ENCODE data around the gene PXDN. TPM values are rescaled to one million over a fixed set of nuclear protein-coding genes. Genes with fewer than 3 reads are reported as not detected.

PXDN gene
- total and polyA plus RNA-seq, 4 donors, result 42.8 to 69.7 (median 59.7) TPM

DNA sequence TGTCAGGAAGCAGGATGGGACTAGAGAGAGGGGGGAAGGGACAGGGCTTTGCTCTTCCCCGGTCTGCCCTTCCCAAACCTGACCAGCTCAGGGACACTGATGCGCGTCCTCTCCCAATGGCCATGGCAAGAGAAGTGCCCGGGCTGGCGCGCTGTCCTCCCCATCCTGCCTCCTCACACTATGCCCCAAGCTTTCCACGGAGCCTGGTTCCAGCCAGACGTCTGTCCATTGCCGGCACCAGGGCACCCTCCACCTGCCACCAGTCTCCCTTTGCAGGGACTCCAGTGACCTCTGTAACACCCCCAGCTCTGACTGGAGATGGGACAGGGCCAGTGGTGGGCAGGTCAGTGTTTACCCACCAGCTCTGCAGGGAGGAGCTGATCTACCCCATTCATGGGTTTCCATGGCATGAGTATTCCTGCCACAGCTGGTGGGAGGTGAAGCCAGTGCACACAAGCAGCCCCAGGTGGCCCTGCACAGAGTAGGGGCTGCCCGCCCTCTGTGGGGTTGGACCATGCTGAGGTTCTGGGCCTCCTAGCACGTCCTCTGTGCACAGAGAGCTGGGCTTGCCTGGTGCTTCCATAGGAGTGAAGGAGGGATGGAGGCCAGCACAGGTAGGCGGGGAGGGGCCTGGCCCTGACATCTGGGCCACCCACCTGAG is 109.5 kb downstream of the PXDN start:
- Histone ChIP-seq H3K27ac (ENCODE audit: low read depth, low read length) (no peak overlapping the region), H3K9me3 (ENCODE audit: control insufficient read depth, insufficient read depth, low read length) (no peaks in the 10 kb centered on the region), H3K4me3 (ENCODE audit: low read depth, low read length) (no peak overlapping the region), H3K27me3 (ENCODE audit: control insufficient read depth, insufficient read depth, low read length) (no peaks in the 10 kb centered on the region), H3K36me3 (ENCODE audit: control insufficient read depth, insufficient read depth, low read length) (peaks cover 69% of the 10 kb centered on the region), H3K4me1 (ENCODE audit: control insufficient read depth, insufficient read depth, low read length) (no peaks in the 10 kb centered on the region)
- no peak for DNase-seq (ENCODE audit: low read depth in 4 of 6, low spot score in 6 of 6)
- 92% methylated on average over 12 of the region's 12 CpGs for WGBS (ENCODE audit: insufficient coverage)

DNA sequence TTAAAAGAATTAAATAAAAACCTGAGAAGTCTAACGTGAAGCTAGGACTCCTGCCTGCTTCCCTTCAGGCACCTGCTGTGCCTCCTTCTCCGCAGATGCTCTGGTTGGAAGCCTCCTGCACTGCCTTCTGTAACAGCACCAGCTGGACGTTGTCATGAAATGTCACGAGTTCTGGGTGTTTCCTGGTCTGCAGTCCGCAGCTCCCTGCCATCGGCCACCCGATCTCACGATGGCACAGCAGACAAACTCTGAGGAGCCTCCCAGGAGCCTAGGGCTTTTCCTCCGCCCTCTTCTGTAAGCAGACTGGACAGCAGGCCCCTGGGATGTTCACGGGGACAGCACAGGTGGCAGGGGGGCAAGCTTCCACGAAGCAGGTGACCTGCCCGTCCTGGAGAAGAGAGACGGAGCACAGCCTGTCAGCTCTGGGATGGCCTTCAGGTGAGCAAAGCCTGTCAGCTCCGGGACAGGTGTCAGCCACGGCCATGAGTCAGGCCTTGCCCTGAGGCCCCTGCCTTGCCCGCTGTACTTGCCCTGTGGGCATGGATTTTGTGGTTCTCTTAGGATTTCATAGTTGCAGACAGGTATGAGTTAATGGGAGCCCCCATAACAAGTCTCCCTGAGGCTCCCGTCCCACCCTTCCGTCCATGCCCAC is 110.3 kb downstream of the PXDN start:
- WGBS (ENCODE audit: insufficient coverage), result 94% methylated on average over 15 of the region's 18 CpGs
- H3K27ac ChIP-seq (ENCODE audit: low read depth, low read length), result no peak overlapping the region
- peaks cover 62% of the 10 kb centered on the region for H3K36me3 ChIP-seq (ENCODE audit: control insufficient read depth, insufficient read depth, low read length)
- no peaks in the 10 kb centered on the region for H3K9me3 ChIP-seq (ENCODE audit: control insufficient read depth, insufficient read depth, low read length)
- no peak for DNase-seq (ENCODE audit: low read depth in 4 of 6, low spot score in 6 of 6)
- no peaks in the 10 kb centered on the region for H3K27me3 ChIP-seq (ENCODE audit: control insufficient read depth, insufficient read depth, low read length)
- no peak overlapping the region for H3K4me3 ChIP-seq (ENCODE audit: low read depth, low read length)
- no peaks in the 10 kb centered on the region for H3K4me1 ChIP-seq (ENCODE audit: control insufficient read depth, insufficient read depth, low read length)

DNA sequence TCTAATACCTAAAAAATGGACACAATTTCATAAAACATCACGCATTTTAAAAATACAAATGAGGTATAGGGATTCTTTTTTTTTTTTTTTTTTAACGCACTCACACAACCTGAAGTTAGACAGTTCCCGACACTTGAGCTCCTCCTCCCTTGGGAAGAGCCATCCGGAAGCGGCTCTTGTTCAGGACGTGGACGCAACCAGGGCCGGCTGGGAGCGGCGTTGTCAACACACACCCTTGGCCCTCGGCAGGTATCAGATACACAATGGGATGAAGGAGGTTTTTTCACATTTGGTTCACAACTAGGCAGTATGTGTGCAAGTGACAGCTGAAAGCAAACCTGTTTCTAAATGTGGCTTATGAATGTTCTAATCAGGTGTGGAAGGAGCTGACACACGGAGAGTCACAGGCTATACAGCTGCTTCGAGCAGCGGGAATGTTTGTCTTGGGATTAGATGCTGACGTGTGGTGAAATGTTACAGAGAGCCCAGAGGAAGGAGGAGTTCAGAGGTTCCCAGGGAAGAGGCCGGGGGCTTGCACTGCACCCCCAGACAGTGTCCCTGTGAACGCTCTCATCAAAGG is 111.1 kb downstream of the PXDN start:
- 96% methylated on average over 14 of the region's 17 CpGs for WGBS (ENCODE audit: insufficient coverage)
- no peak overlapping the region for H3K4me3 ChIP-seq (ENCODE audit: low read depth, low read length)
- peaks cover 53% of the 10 kb centered on the region for H3K36me3 ChIP-seq (ENCODE audit: control insufficient read depth, insufficient read depth, low read length)

DNA sequence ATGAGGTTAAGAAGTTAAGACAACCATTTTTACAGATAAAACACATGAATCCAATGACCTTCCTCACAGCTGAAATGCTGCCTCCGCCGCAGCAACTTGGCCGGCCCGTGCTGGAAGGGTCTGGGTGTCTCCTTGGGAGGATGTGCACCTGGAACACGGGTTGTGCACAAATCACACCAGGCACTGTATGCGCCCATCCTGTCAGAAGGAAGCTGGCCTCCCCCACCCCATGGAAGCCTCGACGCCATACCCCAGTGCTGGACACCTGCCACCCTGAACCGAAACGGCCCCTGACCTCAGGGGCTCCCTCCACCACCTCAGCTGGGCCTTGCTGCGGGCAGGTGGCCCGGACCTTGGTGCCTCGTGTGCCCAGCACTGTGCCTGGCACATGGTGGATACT is 111.8 kb downstream of the PXDN start:
- H3K36me3 ChIP-seq (ENCODE audit: control insufficient read depth, insufficient read depth, low read length), result peaks cover 52% of the 10 kb centered on the region
- 95% methylated on average over 13 of the region's 13 CpGs for WGBS (ENCODE audit: insufficient coverage)
- no peaks in the 10 kb centered on the region for H3K4me1 ChIP-seq (ENCODE audit: control insufficient read depth, insufficient read depth, low read length)
- H3K4me3 ChIP-seq (ENCODE audit: low read depth, low read length), result no peak overlapping the region
- H3K9me3 ChIP-seq (ENCODE audit: control insufficient read depth, insufficient read depth, low read length), result no peaks in the 10 kb centered on the region
- DNase-seq (ENCODE audit: low read depth in 4 of 6, low spot score in 6 of 6), result no peak
- no peaks in the 10 kb centered on the region for H3K27me3 ChIP-seq (ENCODE audit: control insufficient read depth, insufficient read depth, low read length)
- no peak overlapping the region for H3K27ac ChIP-seq (ENCODE audit: low read depth, low read length)

More for the DNA sequence above, 111.1 kb downstream of the PXDN start:
- H3K4me1 ChIP-seq (ENCODE audit: control insufficient read depth, insufficient read depth, low read length), result no peaks in the 10 kb centered on the region
- DNase-seq (ENCODE audit: low read depth in 4 of 6, low spot score in 6 of 6), result no peak
- no peaks in the 10 kb centered on the region for H3K9me3 ChIP-seq (ENCODE audit: control insufficient read depth, insufficient read depth, low read length)
- H3K27me3 ChIP-seq (ENCODE audit: control insufficient read depth, insufficient read depth, low read length), result no peaks in the 10 kb centered on the region
- no peak overlapping the region for H3K27ac ChIP-seq (ENCODE audit: low read depth, low read length)

DNA sequence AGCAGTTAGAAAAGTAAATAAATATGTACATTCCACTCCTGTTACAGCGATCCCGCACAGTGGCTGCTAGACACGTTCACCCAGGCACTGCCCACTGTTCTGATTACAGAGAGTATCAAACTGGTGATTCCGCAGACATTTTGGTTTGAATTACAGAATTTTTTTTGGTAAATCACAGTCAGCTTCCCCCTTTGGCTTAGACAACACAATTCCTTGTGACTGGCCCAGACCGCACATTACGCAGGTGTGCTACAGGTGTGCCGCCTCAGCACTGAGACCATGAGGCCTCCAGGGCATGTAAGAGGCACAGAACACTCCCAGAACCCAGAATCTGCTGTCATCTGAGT is 112.3 kb downstream of the PXDN start:
- DNase-seq (ENCODE audit: low read depth in 4 of 6, low spot score in 6 of 6), result no peak
- H3K27ac ChIP-seq (ENCODE audit: low read depth, low read length), result no peak overlapping the region
- no peaks in the 10 kb centered on the region for H3K9me3 ChIP-seq (ENCODE audit: control insufficient read depth, insufficient read depth, low read length)
- WGBS (ENCODE audit: insufficient coverage), result 87% methylated on average over 7 of the region's 7 CpGs
- H3K4me1 ChIP-seq (ENCODE audit: control insufficient read depth, insufficient read depth, low read length), result no peaks in the 10 kb centered on the region
- H3K4me3 ChIP-seq (ENCODE audit: low read depth, low read length), result no peak overlapping the region
- peaks cover 46% of the 10 kb centered on the region for H3K36me3 ChIP-seq (ENCODE audit: control insufficient read depth, insufficient read depth, low read length)
- H3K27me3 ChIP-seq (ENCODE audit: control insufficient read depth, insufficient read depth, low read length), result no peaks in the 10 kb centered on the region

GRCh38 chr2:1631292-1632001 is 112.9 kb downstream of the PXDN start:
- Histone ChIP-seq H3K4me1 (ENCODE audit: control insufficient read depth, insufficient read depth, low read length) (no peaks in the 10 kb centered on the region), H3K27ac (ENCODE audit: low read depth, low read length) (no peak overlapping the region), H3K4me3 (ENCODE audit: low read depth, low read length) (no peak overlapping the region), H3K9me3 (ENCODE audit: control insufficient read depth, insufficient read depth, low read length) (no peaks in the 10 kb centered on the region), H3K27me3 (ENCODE audit: control insufficient read depth, insufficient read depth, low read length) (no peaks in the 10 kb centered on the region), H3K36me3 (ENCODE audit: control insufficient read depth, insufficient read depth, low read length) (peaks cover 41% of the 10 kb centered on the region)
- WGBS (ENCODE audit: insufficient coverage), result 80% methylated on average over 4 of the region's 6 CpGs
- DNase-seq (ENCODE audit: low read depth in 4 of 6, low spot score in 6 of 6), result no peak

DNA sequence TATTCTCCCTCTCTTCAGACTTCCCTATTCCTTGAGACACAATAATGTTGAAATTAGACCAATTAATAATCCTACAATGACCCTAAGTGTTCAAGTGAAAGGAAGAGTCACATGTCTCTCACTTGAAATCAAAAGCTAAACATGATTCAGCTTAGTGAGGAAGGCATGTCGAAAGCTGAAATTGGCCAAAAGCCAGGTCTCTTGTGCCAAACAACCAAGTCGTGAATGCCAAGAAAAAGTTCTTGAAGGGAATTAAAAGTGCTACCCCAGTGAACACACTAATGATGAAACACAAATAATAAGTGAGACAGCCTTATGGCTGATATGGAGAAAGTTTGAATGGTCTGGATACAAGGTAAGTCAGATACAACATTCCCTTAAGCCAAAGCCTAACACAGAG is 115.4 kb downstream of the PXDN start:
- peaks cover 19% of the 10 kb centered on the region for H3K36me3 ChIP-seq (ENCODE audit: control insufficient read depth, insufficient read depth, low read length)
- no peak overlapping the region for H3K4me3 ChIP-seq (ENCODE audit: low read depth, low read length)
- no peaks in the 10 kb centered on the region for H3K4me1 ChIP-seq (ENCODE audit: control insufficient read depth, insufficient read depth, low read length)
- WGBS (ENCODE audit: insufficient coverage), result 33% methylated on average over 1 of the region's 2 CpGs
- no peak overlapping the region for H3K27ac ChIP-seq (ENCODE audit: low read depth, low read length)
- H3K9me3 ChIP-seq (ENCODE audit: control insufficient read depth, insufficient read depth, low read length), result no peaks in the 10 kb centered on the region
- no peaks in the 10 kb centered on the region for H3K27me3 ChIP-seq (ENCODE audit: control insufficient read depth, insufficient read depth, low read length)
- peak in 2 of 6 donors; percentile 27 to 63 for DNase-seq (ENCODE audit: low read depth in 4 of 6, low spot score in 6 of 6)

GRCh38 chr2:1627628-1628381 is 116.5 kb downstream of the PXDN start:
- WGBS (ENCODE audit: insufficient coverage), result 85% methylated on average over 4 of the region's 9 CpGs
- H3K27ac ChIP-seq (ENCODE audit: low read depth, low read length), result no peak overlapping the region
- no peaks in the 10 kb centered on the region for H3K4me1 ChIP-seq (ENCODE audit: control insufficient read depth, insufficient read depth, low read length)
- H3K36me3 ChIP-seq (ENCODE audit: control insufficient read depth, insufficient read depth, low read length), result peaks cover 9% of the 10 kb centered on the region
- no peaks in the 10 kb centered on the region for H3K27me3 ChIP-seq (ENCODE audit: control insufficient read depth, insufficient read depth, low read length)
- H3K9me3 ChIP-seq (ENCODE audit: control insufficient read depth, insufficient read depth, low read length), result no peaks in the 10 kb centered on the region
- no peak for DNase-seq (ENCODE audit: low read depth in 4 of 6, low spot score in 6 of 6)
- no peak overlapping the region for H3K4me3 ChIP-seq (ENCODE audit: low read depth, low read length)

DNA sequence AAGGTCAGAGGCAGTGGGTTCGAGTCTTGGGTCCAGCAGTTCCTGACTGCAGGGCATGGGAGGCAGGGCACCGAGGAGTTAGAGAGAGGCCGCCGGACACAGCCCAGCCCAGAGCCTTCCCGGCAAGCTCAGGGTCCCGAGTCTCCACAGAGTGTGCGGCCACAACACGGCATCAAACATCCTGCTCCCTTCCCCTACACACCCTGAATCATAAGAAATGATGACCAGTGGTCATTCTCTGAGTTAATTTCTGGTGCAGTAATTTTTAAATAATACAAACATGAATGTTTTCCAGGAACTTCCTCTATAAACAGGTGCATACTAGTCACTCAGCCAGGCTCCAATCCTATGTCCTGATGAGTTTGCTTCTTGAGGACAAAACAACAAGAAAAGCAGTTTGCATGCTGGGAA is 118.0 kb downstream of the PXDN start:
- H3K4me1 ChIP-seq (ENCODE audit: control insufficient read depth, insufficient read depth, low read length), result no peaks in the 10 kb centered on the region
- H3K27me3 ChIP-seq (ENCODE audit: control insufficient read depth, insufficient read depth, low read length), result no peaks in the 10 kb centered on the region
- no peaks in the 10 kb centered on the region for H3K36me3 ChIP-seq (ENCODE audit: control insufficient read depth, insufficient read depth, low read length)
- DNase-seq (ENCODE audit: low read depth in 4 of 6, low spot score in 6 of 6), result no peak
- no peak overlapping the region for H3K27ac ChIP-seq (ENCODE audit: low read depth, low read length)
- H3K9me3 ChIP-seq (ENCODE audit: control insufficient read depth, insufficient read depth, low read length), result no peaks in the 10 kb centered on the region
- no peak overlapping the region for H3K4me3 ChIP-seq (ENCODE audit: low read depth, low read length)
- WGBS (ENCODE audit: insufficient coverage), result 86% methylated on average over 5 of the region's 8 CpGs

Measured in spinal cord (tissue), 10 donors.